NOMO-1 treated with dmso at 0.1 percent for 144 hours (cell line): ENCODE measurements around the gene BATF2.

ENCODE experiments used
- DNase-seq: peaks from one replicate; lab custom pipeline; 2025; ENCODE audit not compliant: unreplicated experiment; lab: John Stamatoyannopoulos, UW

BATF2 gene

GRCh38 chr11:64970731-64971151, 26.0 kb downstream of the BATF2 start:
- DNase-seq = no peak

GRCh38 chr11:64969209-64969608, 27.6 kb downstream of the BATF2 start:
- no peak for DNase-seq

- DNase-seq = no peak
These were observed 29.4 kb downstream of the BATF2 start for GRCh38 chr11:64967375-64967774.

DNA sequence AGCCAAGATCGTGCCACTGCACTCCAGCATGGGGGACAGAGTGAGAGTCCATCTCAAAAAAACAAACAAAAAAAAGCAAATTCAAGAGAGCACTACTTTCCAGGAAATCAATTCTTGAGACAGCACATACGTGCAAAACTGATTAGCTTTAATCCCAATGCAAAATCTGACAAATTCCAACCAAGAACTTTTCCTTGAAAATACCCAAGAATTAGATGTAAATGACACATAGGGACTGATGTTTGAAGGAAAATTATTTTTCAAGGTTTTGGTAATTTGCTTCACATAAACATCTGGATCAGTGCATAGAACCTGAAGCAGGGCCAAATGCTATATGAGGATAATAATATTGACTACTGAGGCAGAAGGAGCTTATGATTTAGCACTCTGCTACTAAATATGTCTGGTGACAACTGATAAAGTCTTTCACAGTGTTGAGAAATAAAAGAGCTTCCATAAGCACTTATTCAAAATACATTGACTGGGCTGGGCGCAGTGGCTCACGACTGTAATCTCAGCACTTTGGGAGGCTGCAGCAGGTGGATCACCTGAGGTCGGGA, 33.6 kb downstream of the BATF2 start:
- no peak for DNase-seq

GRCh38 chr11:64960719-64961118, 36.1 kb downstream of the BATF2 start:
- DNase-seq = no peak

DNA sequence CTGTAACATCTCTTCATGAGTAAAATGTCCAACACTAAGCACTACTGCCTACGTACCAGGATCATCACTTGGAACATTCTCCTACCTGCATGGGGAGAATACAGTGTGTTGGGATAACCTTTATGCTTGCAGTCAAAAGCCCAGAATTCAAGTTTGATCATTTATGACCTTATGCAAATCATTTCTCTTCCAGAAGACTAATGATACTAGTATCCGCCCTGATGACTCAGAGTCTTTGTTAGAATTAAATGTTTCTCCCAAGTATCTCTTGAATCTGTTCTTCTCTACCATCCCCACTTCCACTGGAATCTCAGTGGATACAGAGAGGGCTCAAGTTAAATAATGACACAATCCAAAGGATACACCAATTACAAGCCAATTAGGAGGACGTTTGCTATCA, 37.3 kb downstream of the BATF2 start:
- DNase-seq = no peak

- no peak for DNase-seq
These were observed 42.6 kb downstream of the BATF2 start for GRCh38 chr11:64954201-64954600.

DNA sequence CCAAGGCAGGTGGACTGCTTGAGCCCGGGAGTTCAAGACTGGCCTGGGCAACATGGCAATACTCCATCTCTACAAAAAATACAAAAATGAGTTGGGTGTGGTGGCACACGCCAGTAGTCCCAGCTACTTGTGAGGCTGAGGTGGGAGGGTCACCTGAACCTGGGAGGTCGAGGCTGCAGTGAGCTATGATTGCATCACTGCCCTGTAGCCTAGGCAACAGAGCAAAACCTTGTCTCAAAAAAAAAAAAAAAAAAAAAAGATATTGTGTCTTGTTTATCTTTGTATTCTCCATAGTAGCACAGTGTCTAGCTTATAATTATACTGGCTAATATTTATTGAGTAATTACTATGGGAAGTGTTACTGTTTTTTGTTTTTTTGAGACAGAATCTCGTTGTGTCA, 45.2 kb downstream of the BATF2 start:
- DNase-seq = no peak

DNA sequence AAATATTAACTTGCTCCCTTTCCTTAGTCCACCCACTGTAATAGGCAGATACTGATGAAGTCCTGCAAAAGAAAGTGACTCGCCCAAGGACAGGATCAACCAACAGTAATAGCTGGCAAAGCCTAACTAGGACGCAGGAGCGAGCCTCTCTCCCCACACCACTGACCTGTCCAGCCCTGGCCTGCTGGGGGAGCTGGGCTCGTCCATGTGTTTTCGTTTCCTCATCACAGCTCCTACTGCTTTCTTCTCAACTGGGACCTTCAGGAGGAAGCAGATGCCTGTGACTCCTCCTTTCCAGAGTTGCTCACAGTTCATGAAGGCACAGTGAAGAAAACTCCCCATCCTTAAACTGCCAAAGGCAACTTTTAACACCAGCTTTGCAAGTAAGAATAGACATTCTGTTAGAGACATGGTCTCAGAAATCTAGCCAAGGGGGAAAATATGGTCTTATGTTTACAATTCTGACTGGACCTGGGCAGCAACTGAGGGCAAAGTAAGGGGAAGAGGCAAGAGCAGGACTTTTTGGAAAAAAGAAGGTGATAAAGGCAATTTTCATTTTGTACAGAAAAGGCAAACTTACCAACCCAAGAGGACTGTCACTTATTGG, 49.5 kb downstream of the BATF2 start:
- no peak for DNase-seq
